ENCODE results near the gene SIL1. TPM values are rescaled to one million over a fixed set of nuclear protein-coding genes. Genes with fewer than 3 reads are reported as not detected.
A peak's percentile ranks its signal among the peaks of the same experiment; 100 is the strongest.

The SIL1 gene
- total and polyA plus RNA-seq, 9 of the 15 experiments (the other 6 are each of a cell fraction or from before 2014, with no cell fraction given): 1.3 to 30.5 (median 18.1) TPM

- TF ChIP-seq ZBTB40 (IDR thresholded peaks at IDR 0.05) (no peak), ZBTB40 (CRISPR knock-in tag; IDR thresholded peaks at IDR 0.05) (no peak), CBFA2T3 (IDR thresholded peaks at IDR 0.05) (peak; percentile 47; the same call in 1 of the 2 replicates), DPF2 (IDR thresholded peaks at IDR 0.05) (peak; percentile 69), TFE3 (CRISPR knock-in tag; IDR thresholded peaks at IDR 0.05) (no peak), EGR1 (conservative IDR thresholded peaks at IDR 0.05) (peak; percentile 62), PBX2 (CRISPR knock-in tag; IDR thresholded peaks at IDR 0.05; ENCODE audit: low read depth) (peak; percentile 61), PBX2 (tag; conservative IDR thresholded peaks at IDR 0.05; ENCODE audit: low read depth) (peak; percentile 100), MYC (IDR thresholded peaks at IDR 0.05; ENCODE audit: low read depth, low read length) (no peak), MYC (CRISPR knock-in tag; IDR thresholded peaks at IDR 0.05; ENCODE audit: borderline replicate concordance, low read depth) (no peak), FOXJ3 (CRISPR knock-in tag; IDR thresholded peaks at IDR 0.05) (no peak)
These were observed 223.7 kb downstream of the SIL1 start (continued) for GRCh38 chr5:138974227-138975063.
